Measurements from ENCODE around the gene BAIAP2. TPM values are rescaled to one million over a fixed set of nuclear protein-coding genes. Genes with fewer than 3 reads are reported as not detected.

Gene BAIAP2
- total and polyA plus RNA-seq, 10 of the 15 experiments (the other 5 are each of a cell fraction or from before 2014, with no cell fraction given): 0.15 to 1.2 (median 0.46) TPM; not detected in 2

DNA sequence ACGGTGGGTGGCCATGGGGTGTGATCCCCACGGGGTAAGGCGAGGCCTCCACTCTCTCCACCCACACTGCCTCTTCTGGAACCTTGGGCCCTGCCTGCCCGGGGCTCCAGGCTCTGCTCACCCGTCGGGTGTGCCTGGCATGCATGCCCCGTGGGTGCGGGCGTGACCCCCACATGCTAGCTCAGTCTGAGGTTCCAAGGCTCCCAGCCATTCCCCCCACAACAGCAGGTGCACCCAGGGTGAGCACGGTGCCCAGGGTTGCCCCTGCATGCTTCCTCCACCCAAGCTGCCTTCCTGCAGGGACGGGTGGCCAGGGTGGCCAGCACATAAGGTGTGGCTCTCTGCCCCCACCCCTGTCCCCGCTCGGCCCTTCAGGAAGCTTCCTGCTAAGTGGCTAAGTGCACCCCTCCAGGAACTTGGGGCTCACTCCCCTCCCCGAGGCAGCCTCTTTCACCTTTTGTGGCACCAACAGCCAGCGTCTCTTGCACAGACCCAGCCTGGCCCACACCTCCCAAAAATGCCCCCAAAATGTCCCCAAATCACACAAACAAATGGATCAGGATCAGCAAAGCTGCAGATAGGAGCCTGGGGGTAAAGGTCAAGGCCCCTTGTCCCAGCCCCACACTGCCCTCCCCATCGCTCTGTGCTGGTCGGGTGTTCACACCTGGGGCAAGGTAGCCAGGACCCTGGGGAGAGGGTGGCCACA is 108.9 kb downstream of the BAIAP2 start:
- ATAC-seq: no peak
- Histone ChIP-seq H3K36me3 (ENCODE audit: control insufficient read depth in 2 of 2, insufficient read depth in 2 of 2, low read length in 1 of 2) (no peaks in the 10 kb centered on the region), H4K20me1 (ENCODE audit: control insufficient read depth, insufficient read depth) (no peaks in the 10 kb centered on the region), H3K27ac (ENCODE audit: control insufficient read depth, insufficient read depth) (no peak overlapping the region), H3K27me3 (replicated peaks in 1 of 2; ENCODE audit: control insufficient read depth in 2 of 2, insufficient read depth in 2 of 2, low read length in 1 of 2) (no peaks in the 10 kb centered on the region), H3K9ac (ENCODE audit: control insufficient read depth, insufficient read depth, low read length) (no peak overlapping the region), H3K4me3 (no peak overlapping the region), H3K9me3 (replicated peaks; ENCODE audit: control insufficient read depth, insufficient read depth, low read length) (no peaks in the 10 kb centered on the region), H2AFZ (ENCODE audit: control insufficient read depth, low read depth, low read length) (no peak overlapping the region), H3K79me2 (ENCODE audit: control insufficient read depth, insufficient read depth, low read length) (no peaks in the 10 kb centered on the region), H3K4me1 (ENCODE audit: control insufficient read depth, insufficient read depth, low read length) (no peaks in the 10 kb centered on the region), H3K4me2 (ENCODE audit: control insufficient read depth, insufficient read depth) (no peak overlapping the region)
- RAD21 ChIA-PET (ENCODE audit: unreplicated experiment): interaction anchor here (0.5 to 1.0 kb wide), 2 partner anchors 87 to 341 kb away, joined by 3 to 5 read pairs; no protein-coding TSS in a partner anchor
- 35% methylated on average over 17 of the region's 17 CpGs for WGBS (ENCODE audit: insufficient coverage, insufficient replicate concordance, low lambda C conversion rate, missing lambda C conversion rate)
- SMC1A ChIA-PET (ENCODE audit: uncharacterized antibody, unreplicated experiment): interaction anchor here (1.5 to 2.4 kb wide), 2 partner anchors 95 to 99 kb away, joined by 5 to 7 read pairs; partner anchors contain the start of genes NDUFAF8 and TEPSIN
- CTCF ChIA-PET: interaction anchor here (0.6 to 1.9 kb wide), 6 partner anchors 9 to 341 kb away, joined by 3 to 17 read pairs (median 4); partner anchors contain the start of genes NDUFAF8 and TEPSIN
- no peak for DNase-seq (ENCODE audit: low read depth, low spot score)
- POLR2A ChIA-PET: no interaction called here
- in situ Hi-C loops (cut with MboI): loop anchor here (25.0 kb wide), 1 partner anchor 343 kb away; no protein-coding TSS in a partner anchor
- no peak for FAIRE-seq
- intact Hi-C loops (cut with micrococcal nuclease; ENCODE audit: unreplicated experiment): loop anchor here (5.0 kb wide), 1 partner anchor 338 kb away; no protein-coding TSS in a partner anchor
- BruUV-seq (replicated peaks): no TSS peak
- TF ChIP-seq RCOR1 (conservative IDR thresholded peaks at IDR 0.05; ENCODE audit: low read depth, low read length): no peak
- no peak for TF ChIP-seq MTA2 (IDR thresholded peaks at IDR 0.05; ENCODE audit: low read depth)
- TF ChIP-seq FOXK2 (IDR thresholded peaks at IDR 0.05): no peak
- no peak for TF ChIP-seq NFYB (IDR thresholded peaks at IDR 0.05; ENCODE audit: insufficient read depth, low read depth, low read length)
- TF ChIP-seq IKZF2 (IDR thresholded peaks at IDR 0.05): no peak
- no peak for TF ChIP-seq NFYA (IDR thresholded peaks at IDR 0.05; ENCODE audit: borderline replicate concordance, low read depth, low read length)
- no peak for TF ChIP-seq SREBF2 (IDR thresholded peaks at IDR 0.05; ENCODE audit: low read length)
- TF ChIP-seq, protein P1, sequence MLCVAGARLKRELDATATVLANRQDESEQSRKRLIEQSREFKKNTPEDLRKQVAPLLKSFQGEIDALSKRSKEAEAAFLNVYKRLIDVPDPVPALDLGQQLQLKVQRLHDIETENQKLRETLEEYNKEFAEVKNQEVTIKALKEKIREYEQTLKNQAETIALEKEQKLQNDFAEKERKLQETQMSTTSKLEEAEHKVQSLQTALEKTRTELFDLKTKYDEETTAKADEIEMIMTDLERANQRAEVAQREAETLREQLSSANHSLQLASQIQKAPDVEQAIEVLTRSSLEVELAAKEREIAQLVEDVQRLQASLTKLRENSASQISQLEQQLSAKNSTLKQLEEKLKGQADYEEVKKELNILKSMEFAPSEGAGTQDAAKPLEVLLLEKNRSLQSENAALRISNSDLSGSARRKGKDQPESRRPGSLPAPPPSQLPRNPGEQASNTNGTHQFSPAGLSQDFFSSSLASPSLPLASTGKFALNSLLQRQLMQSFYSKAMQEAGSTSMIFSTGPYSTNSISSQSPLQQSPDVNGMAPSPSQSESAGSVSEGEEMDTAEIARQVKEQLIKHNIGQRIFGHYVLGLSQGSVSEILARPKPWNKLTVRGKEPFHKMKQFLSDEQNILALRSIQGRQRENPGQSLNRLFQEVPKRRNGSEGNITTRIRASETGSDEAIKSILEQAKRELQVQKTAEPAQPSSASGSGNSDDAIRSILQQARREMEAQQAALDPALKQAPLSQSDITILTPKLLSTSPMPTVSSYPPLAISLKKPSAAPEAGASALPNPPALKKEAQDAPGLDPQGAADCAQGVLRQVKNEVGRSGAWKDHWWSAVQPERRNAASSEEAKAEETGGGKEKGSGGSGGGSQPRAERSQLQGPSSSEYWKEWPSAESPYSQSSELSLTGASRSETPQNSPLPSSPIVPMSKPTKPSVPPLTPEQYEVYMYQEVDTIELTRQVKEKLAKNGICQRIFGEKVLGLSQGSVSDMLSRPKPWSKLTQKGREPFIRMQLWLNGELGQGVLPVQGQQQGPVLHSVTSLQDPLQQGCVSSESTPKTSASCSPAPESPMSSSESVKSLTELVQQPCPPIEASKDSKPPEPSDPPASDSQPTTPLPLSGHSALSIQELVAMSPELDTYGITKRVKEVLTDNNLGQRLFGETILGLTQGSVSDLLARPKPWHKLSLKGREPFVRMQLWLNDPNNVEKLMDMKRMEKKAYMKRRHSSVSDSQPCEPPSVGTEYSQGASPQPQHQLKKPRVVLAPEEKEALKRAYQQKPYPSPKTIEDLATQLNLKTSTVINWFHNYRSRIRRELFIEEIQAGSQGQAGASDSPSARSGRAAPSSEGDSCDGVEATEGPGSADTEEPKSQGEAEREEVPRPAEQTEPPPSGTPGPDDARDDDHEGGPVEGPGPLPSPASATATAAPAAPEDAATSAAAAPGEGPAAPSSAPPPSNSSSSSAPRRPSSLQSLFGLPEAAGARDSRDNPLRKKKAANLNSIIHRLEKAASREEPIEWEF (IDR thresholded peaks at IDR 0.05; ENCODE audit: insufficient replicate concordance, low read depth, low read length): no peak
- no peak for TF ChIP-seq TAF1 (IDR thresholded peaks at IDR 0.05; ENCODE audit: borderline replicate concordance, low read depth, low read length)
- TF ChIP-seq, protein P2, sequence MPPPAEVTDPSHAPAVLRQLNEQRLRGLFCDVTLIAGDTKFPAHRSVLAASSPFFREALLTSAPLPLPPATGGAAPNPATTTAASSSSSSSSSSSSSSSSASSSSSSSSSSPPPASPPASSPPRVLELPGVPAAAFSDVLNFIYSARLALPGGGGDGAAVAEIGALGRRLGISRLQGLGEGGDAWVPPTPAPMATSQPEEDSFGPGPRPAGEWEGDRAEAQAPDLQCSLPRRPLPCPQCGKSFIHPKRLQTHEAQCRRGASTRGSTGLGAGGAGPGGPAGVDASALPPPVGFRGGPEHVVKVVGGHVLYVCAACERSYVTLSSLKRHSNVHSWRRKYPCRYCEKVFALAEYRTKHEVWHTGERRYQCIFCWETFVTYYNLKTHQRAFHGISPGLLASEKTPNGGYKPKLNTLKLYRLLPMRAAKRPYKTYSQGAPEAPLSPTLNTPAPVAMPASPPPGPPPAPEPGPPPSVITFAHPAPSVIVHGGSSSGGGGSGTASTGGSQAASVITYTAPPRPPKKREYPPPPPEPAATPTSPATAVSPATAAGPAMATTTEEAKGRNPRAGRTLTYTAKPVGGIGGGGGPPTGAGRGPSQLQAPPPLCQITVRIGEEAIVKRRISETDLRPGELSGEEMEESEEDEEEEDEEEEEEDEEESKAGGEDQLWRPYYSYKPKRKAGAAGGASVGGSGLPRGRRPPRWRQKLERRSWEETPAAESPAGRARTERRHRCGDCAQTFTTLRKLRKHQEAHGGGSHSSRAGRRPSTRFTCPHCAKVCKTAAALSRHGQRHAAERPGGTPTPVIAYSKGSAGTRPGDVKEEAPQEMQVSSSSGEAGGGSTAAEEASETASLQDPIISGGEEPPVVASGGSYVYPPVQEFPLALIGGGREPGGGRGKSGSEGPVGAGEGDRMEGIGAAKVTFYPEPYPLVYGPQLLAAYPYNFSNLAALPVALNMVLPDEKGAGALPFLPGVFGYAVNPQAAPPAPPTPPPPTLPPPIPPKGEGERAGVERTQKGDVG (CRISPR knock-in tag; IDR thresholded peaks at IDR 0.05): no peak
- TF ChIP-seq, protein P3, sequence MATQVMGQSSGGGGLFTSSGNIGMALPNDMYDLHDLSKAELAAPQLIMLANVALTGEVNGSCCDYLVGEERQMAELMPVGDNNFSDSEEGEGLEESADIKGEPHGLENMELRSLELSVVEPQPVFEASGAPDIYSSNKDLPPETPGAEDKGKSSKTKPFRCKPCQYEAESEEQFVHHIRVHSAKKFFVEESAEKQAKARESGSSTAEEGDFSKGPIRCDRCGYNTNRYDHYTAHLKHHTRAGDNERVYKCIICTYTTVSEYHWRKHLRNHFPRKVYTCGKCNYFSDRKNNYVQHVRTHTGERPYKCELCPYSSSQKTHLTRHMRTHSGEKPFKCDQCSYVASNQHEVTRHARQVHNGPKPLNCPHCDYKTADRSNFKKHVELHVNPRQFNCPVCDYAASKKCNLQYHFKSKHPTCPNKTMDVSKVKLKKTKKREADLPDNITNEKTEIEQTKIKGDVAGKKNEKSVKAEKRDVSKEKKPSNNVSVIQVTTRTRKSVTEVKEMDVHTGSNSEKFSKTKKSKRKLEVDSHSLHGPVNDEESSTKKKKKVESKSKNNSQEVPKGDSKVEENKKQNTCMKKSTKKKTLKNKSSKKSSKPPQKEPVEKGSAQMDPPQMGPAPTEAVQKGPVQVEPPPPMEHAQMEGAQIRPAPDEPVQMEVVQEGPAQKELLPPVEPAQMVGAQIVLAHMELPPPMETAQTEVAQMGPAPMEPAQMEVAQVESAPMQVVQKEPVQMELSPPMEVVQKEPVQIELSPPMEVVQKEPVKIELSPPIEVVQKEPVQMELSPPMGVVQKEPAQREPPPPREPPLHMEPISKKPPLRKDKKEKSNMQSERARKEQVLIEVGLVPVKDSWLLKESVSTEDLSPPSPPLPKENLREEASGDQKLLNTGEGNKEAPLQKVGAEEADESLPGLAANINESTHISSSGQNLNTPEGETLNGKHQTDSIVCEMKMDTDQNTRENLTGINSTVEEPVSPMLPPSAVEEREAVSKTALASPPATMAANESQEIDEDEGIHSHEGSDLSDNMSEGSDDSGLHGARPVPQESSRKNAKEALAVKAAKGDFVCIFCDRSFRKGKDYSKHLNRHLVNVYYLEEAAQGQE (IDR thresholded peaks at IDR 0.05; ENCODE audit: low read depth, low read length): no peak
